Vagina (tissue), 2 donors: ENCODE measurements around the gene RAB7B. TPM values are rescaled to one million over a fixed set of nuclear protein-coding genes. Genes with fewer than 3 reads are reported as not detected.

ENCODE experiments used
- DNase-seq, 2 donors: peaks; one replicate each; pipeline ENCODE4 v3.0.0-alpha.2; 2017; ENCODE audit errors: extremely low spot score in 2 of 2
- H3K27ac ChIP-seq: fragments of 200-600 bp; sonication (generic); one replicate; pipeline ENCODE4 v1.5.1; 2019
- H3K27me3 ChIP-seq: fragments of 200-600 bp; sonication (generic); one replicate; pipeline ENCODE4 v1.5.1; 2019
- H3K36me3 ChIP-seq, 2 donors: fragments of 200-600 bp; sonication (generic); one replicate each; pipeline ENCODE4 v1.5.1; 2017 to 2019
- H3K4me1 ChIP-seq: fragments of 200-600 bp; sonication (generic); one replicate; pipeline ENCODE4 v1.5.1; 2019
- H3K4me3 ChIP-seq, 2 donors: fragments of 200-600 bp; sonication (generic); 1 replicate in 1 of 2; 2 replicates in 1 of 2; pipeline ENCODE4 v1.5.1; 2016 to 2019
- H3K9me3 ChIP-seq: fragments of 200-600 bp; sonication (generic); one replicate; pipeline ENCODE4 v1.5.1; 2019
- POLR2A ChIP-seq, 2 donors: fragments of 450-650 bp; IDR thresholded peaks; one replicate each; pipeline ENCODE4 v1.6.1; 2017; ENCODE audit warnings: antibody characterized with exemption in 2 of 2, mild to moderate bottlenecking in 2 of 2, moderate library complexity in 2 of 2
- POLR2AphosphoS5 ChIP-seq, 2 donors: sonication (generic); formaldehyde crosslinking; IDR thresholded peaks; one replicate each; pipeline ENCODE4 v1.9.0; 2017; ENCODE audit warnings: antibody characterized with exemption in 2 of 2, mild to moderate bottlenecking in 2 of 2, low read depth in 1 of 2; ENCODE audit not compliant: insufficient read depth in 1 of 2
- intact Hi-C: fragments of 100-400 bp; cut with DNase I; formaldehyde crosslinking; loops from one replicate; pipeline ENCODE4 v1.15.1; 2023
- total RNA-seq: library from RNA; depleted of rRNA; stranded (reverse); fragments of >200 nt; gene quantifications from one replicate; pipeline ENCODE4 v1.2.3, GENCODE V29; 2016
- TF ChIP-seq, protein P1 (sequence below), 3 experiments: fragments of 450-650 bp in 2 of 3; fragments of 200-600 bp in 1 of 3; sonication (generic) in 1 of 3; IDR thresholded peaks; one replicate each; pipeline ENCODE4 v1.5.1; 2017 to 2019; ENCODE audit warnings: antibody characterized with exemption in 3 of 3, mild to moderate bottlenecking in 2 of 3, moderate library complexity in 2 of 3

Gene RAB7B
- total RNA-seq, 1 donor from 2014 or later, result 6.1 TPM

DNA sequence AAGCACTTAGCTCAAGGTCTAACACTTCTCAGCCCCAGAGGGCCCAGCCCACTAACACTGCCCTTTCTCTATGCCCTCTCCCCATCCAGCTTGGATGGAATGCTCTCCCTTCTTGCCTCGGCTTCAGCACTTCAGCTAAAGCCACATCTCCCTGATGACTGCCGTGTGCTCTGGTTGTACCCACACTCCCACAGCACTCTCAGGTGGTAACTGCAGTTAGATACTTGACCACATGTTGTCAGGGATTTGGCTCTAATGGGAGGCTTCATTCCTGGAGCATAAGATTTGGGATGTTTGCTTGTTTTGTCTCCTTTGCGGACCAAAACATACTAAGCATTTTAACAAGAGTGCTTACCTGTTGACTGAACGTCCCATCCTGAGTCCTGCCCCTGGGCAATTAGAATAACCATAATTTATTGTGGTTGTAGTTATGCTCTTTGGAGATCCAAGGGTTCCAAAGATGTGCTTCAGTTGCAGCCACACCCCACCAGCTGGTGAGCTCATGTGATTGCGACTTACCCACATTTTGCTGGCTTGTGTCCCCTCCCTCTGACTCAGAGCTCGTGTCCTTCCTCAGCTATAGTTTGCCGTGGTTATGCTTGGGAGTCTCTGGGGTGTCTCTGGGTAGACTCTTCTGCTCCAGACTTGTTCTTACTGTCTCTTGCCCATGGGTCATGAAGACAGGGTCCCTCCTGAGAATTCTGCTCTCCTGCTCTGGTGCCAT lies 52.2 kb downstream of the RAB7B start:
- no peaks in the 10 kb centered on the region for H3K9me3 ChIP-seq
- H3K4me1 ChIP-seq, result peaks cover 27% of the 10 kb centered on the region
- no peak overlapping the region for H3K4me3 ChIP-seq
- no peaks in the 10 kb centered on the region for H3K27me3 ChIP-seq
- no peak for DNase-seq
- H3K27ac ChIP-seq, result no peak overlapping the region
- no peaks in the 10 kb centered on the region for H3K36me3 ChIP-seq
- TF ChIP-seq POLR2A (IDR thresholded peaks at IDR 0.05) (no peak), POLR2AphosphoS5 (IDR thresholded peaks at IDR 0.05; ENCODE audit: insufficient read depth in 1 of 2, low read depth in 1 of 2) (peak in 1 of 2 donors; percentile 54)
- intact Hi-C loops, result no loop called here

DNA sequence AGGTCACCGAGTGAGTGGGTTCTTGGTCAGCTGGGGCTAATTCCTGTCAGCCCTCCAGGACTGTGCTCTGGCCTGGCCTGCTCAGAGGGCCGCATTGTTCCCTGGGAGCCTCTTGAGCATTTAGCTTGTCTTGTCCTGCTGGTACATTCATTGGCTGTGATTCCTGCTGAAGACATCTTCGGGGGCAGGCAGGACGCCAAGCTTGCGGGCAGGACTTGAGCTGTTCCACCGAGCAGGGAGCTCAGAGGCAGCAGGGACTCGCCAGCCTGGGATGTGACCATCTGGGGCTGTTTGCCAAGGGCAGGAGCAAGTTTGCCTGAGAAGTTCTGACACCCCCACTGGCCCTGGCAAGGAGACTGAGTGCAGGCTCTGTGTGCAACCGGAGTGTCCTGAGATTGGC lies 52.9 kb downstream of the RAB7B start:
- no peaks in the 10 kb centered on the region for H3K36me3 ChIP-seq
- intact Hi-C loops, result no loop called here
- peaks cover 27% of the 10 kb centered on the region for H3K4me1 ChIP-seq
- DNase-seq, result no peak
- H3K27me3 ChIP-seq, result no peaks in the 10 kb centered on the region
- H3K27ac ChIP-seq, result no peak overlapping the region
- no peak overlapping the region for H3K4me3 ChIP-seq
- TF ChIP-seq POLR2AphosphoS5 (IDR thresholded peaks at IDR 0.05; ENCODE audit: insufficient read depth in 1 of 2, low read depth in 1 of 2), result no peak
- TF ChIP-seq, protein P1, sequence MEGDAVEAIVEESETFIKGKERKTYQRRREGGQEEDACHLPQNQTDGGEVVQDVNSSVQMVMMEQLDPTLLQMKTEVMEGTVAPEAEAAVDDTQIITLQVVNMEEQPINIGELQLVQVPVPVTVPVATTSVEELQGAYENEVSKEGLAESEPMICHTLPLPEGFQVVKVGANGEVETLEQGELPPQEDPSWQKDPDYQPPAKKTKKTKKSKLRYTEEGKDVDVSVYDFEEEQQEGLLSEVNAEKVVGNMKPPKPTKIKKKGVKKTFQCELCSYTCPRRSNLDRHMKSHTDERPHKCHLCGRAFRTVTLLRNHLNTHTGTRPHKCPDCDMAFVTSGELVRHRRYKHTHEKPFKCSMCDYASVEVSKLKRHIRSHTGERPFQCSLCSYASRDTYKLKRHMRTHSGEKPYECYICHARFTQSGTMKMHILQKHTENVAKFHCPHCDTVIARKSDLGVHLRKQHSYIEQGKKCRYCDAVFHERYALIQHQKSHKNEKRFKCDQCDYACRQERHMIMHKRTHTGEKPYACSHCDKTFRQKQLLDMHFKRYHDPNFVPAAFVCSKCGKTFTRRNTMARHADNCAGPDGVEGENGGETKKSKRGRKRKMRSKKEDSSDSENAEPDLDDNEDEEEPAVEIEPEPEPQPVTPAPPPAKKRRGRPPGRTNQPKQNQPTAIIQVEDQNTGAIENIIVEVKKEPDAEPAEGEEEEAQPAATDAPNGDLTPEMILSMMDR (IDR thresholded peaks at IDR 0.05), result no peak
- TF ChIP-seq POLR2A (IDR thresholded peaks at IDR 0.05), result no peak
- H3K9me3 ChIP-seq, result no peaks in the 10 kb centered on the region

DNA sequence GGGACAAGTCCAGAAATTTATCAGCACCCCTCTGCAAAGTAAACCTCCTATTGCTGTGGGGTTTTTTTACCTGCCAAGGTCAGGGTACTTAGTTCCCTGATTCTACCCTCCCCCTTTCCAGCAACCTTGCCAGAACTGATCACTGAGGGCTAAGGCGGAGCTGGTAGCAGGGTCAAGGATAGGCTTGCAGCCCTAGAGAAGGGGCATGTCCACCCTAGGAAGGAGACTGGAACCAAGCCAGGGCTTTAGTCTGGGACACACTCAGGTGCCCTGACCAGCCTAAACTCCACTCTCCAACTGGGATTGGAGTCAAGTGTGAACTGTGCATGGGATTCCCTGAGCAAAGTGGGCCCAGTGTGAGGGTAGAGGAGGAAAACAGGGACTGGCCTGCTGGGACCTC lies 53.4 kb downstream of the RAB7B start:
- no peak for TF ChIP-seq POLR2A (IDR thresholded peaks at IDR 0.05)
- no peak for TF ChIP-seq POLR2AphosphoS5 (IDR thresholded peaks at IDR 0.05; ENCODE audit: insufficient read depth in 1 of 2, low read depth in 1 of 2)
- no peaks in the 10 kb centered on the region for H3K36me3 ChIP-seq
- H3K4me1 ChIP-seq, result peaks cover 27% of the 10 kb centered on the region
- no peaks in the 10 kb centered on the region for H3K27me3 ChIP-seq
- no peak for DNase-seq
- H3K27ac ChIP-seq, result no peak overlapping the region
- intact Hi-C loops, result no loop called here
- no peak overlapping the region for H3K4me3 ChIP-seq
- no peaks in the 10 kb centered on the region for H3K9me3 ChIP-seq

DNA sequence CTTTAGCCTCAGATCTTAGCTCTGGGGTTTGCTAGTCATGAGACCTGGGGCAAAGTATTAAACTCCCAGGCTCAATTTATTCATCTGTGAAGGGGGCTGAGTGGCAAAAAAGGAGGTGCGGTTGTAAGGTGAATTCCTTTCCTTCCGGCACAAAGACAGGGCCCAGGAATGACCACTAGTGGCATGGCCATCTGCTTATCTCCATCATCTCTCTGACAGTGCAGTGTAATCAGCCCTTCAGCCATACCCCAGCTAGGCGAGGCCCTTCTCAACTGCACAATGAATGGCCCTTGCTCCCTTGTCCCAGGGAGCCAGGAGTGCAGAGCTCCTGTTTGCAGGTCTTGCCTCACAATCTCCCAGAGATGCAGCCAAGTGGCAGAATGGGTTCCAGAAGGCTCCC lies 54.3 kb downstream of the RAB7B start:
- no peak overlapping the region for H3K27ac ChIP-seq
- no peaks in the 10 kb centered on the region for H3K36me3 ChIP-seq
- no peak for DNase-seq
- no peak overlapping the region for H3K4me3 ChIP-seq
- H3K9me3 ChIP-seq, result no peaks in the 10 kb centered on the region
- TF ChIP-seq, protein P1 (IDR thresholded peaks at IDR 0.05), result no peak
- TF ChIP-seq POLR2AphosphoS5 (IDR thresholded peaks at IDR 0.05; ENCODE audit: insufficient read depth in 1 of 2, low read depth in 1 of 2), result no peak
- TF ChIP-seq POLR2A (IDR thresholded peaks at IDR 0.05), result no peak
- intact Hi-C loops, result no loop called here
- H3K4me1 ChIP-seq, result peaks cover 27% of the 10 kb centered on the region
- no peaks in the 10 kb centered on the region for H3K27me3 ChIP-seq

DNA sequence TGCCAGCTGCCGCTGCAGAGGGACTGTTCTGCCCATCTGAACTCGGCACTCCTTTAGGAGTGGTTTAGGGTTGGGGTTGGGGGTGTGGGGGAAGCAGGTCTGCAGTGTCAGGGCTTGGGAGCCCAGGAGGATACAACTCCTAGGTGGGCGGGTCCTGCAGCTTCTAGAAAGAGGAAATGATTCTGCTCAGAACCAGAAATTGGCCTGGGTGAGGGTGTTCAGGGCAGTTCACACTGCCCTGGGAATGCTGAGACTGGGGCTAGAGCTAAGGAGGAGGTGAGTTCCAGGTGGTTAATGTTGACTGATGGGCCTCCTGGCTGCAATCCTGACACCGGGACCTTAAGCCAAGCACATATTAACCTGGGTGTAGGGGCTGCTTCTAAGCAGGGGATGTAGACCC lies 55.2 kb downstream of the RAB7B start:
- Histone ChIP-seq H3K27ac (no peak overlapping the region), H3K36me3 (no peaks in the 10 kb centered on the region), H3K4me3 (no peak overlapping the region), H3K27me3 (no peaks in the 10 kb centered on the region), H3K9me3 (no peaks in the 10 kb centered on the region), H3K4me1 (peaks cover 27% of the 10 kb centered on the region)
- no peak for DNase-seq
- TF ChIP-seq, protein P1 (IDR thresholded peaks at IDR 0.05), result no peak
- TF ChIP-seq POLR2AphosphoS5 (IDR thresholded peaks at IDR 0.05; ENCODE audit: insufficient read depth in 1 of 2, low read depth in 1 of 2), result no peak
- no peak for TF ChIP-seq POLR2A (IDR thresholded peaks at IDR 0.05)
- intact Hi-C loops, result no loop called here

DNA sequence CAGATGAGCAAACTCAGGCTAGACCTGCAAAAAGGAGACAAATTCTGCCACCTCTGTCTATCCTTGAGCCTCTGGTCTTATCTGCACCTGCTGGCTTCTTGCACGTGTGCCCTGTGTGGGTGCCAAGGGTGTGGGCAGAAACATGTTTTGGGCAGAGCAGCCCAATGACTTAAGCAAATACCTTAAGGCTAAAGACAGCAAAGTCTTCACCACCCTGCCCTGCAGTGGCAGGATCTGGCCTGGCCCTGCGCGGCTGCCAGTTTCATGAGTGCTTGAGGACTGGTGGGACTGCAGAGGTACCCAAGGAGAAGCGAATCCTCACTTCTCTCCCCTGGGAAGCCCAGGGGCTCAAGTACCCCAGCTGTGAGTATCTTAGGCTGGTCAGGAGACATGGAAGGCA lies 56.2 kb downstream of the RAB7B start:
- H3K27me3 ChIP-seq, result no peaks in the 10 kb centered on the region
- no peaks in the 10 kb centered on the region for H3K36me3 ChIP-seq
- no peak overlapping the region for H3K4me3 ChIP-seq
- TF ChIP-seq POLR2AphosphoS5 (IDR thresholded peaks at IDR 0.05; ENCODE audit: insufficient read depth in 1 of 2, low read depth in 1 of 2), result no peak
- no peak for TF ChIP-seq POLR2A (IDR thresholded peaks at IDR 0.05)
- TF ChIP-seq, protein P1 (IDR thresholded peaks at IDR 0.05), result no peak
- no peak for DNase-seq
- peaks cover 27% of the 10 kb centered on the region for H3K4me1 ChIP-seq
- intact Hi-C loops, result no loop called here
- no peaks in the 10 kb centered on the region for H3K9me3 ChIP-seq
- H3K27ac ChIP-seq, result no peak overlapping the region
